Measurements from ENCODE around the gene DUS2. TPM values are rescaled to one million over a fixed set of nuclear protein-coding genes. Genes with fewer than 3 reads are reported as not detected.
"Not testable (repeated sequence)": the region's sequence is repeated elsewhere in the genome, so short reads cannot be mapped to it uniquely, and the experiment has no call there.

Gene DUS2
- total RNA-seq, 1 donor from 2014 or later, result 27.8 TPM

DNA sequence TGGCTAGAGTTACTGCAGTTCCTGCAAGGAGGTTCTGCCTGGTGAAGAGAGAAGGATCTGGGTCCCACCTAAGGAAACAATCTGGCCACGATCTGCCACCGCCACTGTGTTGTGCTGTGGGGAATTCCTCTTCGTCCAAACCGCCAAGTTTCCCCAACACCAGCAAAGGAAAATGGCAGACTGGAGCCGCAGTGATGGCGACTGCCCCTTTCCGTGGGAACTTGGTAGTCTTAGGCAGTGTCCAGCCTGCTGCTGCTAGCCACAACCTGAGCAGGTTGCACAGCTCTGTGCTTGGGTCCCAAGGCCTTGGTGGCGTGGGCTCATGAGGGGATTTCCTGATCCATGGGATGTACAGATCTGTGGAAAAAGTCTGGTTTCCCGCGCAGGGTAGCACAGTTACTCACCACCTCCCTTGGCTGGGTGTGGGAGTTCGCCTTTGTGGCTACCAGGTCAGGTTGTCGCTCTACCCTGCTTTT, 90.7 kb downstream of the DUS2 start:
- intact Hi-C loops (cut with micrococcal nuclease), result no loop called here

GRCh38 chr16:68114939-68115338, 91.9 kb downstream of the DUS2 start:
- intact Hi-C loops (cut with micrococcal nuclease), result not testable (repeated sequence)

DNA sequence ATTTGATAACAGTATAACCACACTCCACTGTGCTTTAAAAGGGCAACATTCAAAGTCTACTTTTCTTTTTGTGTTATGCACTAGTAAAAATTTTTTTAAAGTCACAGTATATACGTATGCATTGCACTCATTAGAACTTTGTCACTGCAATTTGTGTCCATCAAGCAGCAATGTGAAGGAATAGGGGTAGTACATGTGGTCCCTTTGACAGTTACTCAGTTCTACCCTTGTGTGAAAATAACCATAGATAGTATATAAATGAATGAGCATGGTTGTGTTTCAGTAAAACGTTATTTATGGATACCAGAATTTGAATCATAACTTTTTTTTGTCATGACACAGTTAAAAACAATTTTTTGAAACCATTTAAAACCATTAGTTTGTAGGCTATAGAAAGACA, 92.8 kb downstream of the DUS2 start:
- intact Hi-C loops (cut with micrococcal nuclease), result loop anchor here (1.0 to 2.0 kb wide), 3 partner anchors 22 to 45 kb away; no protein-coding TSS in a partner anchor

GRCh38 chr16:68116256-68116867, 93.3 kb downstream of the DUS2 start:
- intact Hi-C loops (cut with micrococcal nuclease), result loop anchor here (1.0 to 2.0 kb wide), 3 partner anchors 22 to 46 kb away; no protein-coding TSS in a partner anchor

- intact Hi-C loops (cut with micrococcal nuclease), result loop anchor here (2.0 kb wide), 2 partner anchors 31 to 47 kb away; no protein-coding TSS in a partner anchor
Measured at GRCh38 chr16:68117884-68118283, 94.8 kb downstream of the DUS2 start.

- intact Hi-C loops (cut with micrococcal nuclease), result not testable (repeated sequence)
Measured at GRCh38 chr16:68118954-68119353, 95.9 kb downstream of the DUS2 start.

GRCh38 chr16:68120496-68120895, 97.4 kb downstream of the DUS2 start:
- intact Hi-C loops (cut with micrococcal nuclease), result not testable (repeated sequence)

DNA sequence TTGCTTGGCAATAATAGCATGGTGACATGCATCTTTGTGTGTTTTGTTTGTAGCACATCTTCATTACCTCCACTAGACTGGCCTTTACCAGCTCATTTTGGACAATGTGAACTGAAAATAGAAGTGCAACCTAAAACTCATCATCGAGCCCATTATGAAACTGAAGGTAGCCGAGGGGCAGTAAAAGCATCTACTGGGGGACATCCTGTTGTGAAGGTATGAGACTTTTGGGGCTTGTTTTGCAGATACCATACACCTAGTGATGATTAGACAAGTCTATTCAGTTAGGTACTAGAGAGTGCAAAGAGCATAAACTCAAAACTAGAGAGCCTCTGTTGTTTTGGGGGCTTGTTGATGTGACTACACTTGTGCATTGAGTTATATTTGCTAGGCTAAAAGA, 103.3 kb downstream of the DUS2 start:
- intact Hi-C loops (cut with micrococcal nuclease), result no loop called here

DNA sequence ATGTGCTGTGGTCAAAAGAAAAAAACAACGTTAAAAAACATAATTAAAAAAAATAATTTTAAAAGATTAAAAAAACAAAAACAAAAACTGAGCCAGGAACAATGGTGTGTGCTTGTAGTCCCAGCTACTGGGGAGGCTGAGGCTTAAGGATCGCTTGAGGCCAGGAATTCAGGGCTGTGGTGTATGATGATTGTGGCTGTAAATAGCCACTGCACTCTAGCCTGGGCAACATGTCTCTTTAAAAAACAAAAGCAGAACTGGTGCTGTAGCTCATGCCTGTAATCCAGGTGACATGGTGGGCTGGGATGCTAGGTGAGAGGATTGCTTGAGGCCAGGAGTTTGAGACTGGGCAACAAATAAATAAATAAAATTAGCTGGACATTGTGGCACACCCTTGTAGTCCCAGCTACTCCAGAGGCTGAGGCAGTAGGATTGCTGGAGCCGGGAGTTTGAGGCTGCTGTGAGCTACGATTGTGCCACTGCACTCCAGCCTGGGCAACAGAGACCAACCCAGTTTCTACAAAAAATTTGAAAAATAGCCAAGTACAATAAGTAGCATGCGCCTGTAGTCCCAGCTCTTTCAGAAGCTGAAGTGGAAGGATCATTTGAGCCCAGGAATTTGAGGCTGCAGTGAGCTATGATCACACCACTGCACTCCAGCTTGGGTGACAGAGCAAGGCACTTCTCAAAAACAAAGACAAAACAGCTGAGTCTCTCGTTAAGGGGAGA, 105.7 kb downstream of the DUS2 start:
- intact Hi-C loops (cut with micrococcal nuclease), result no loop called here

Other genes starting within 250 kb of the DUS2 start
- gene RANBP10, start 216.7 kb upstream of the DUS2 start, total RNA-seq, result 34.4 and 36.4 TPM in 2 replicates
- gene TSNAXIP1, start 216.4 kb upstream of the DUS2 start, total RNA-seq, result 0.32 and 0.61 TPM in 2 replicates
- 39.5 and 42.0 TPM in 2 replicates for gene THAP11, start 181.0 kb upstream of the DUS2 start, total RNA-seq
- gene NUTF2, start 176.4 kb upstream of the DUS2 start, total RNA-seq, result 126 and 132 TPM in 2 replicates
- gene CENPT, start 175.6 kb upstream of the DUS2 start, total RNA-seq, result 56.0 and 60.9 TPM in 2 replicates
- 120 and 137 TPM in 2 replicates for gene EDC4, start 150.2 kb upstream of the DUS2 start, total RNA-seq
- 0.59 TPM in 1 of 2 replicates, not detected in the other for gene NRN1L, start 138.4 kb upstream of the DUS2 start, total RNA-seq
- gene PSKH1, start 130.0 kb upstream of the DUS2 start, total RNA-seq, result 24.0 and 24.1 TPM in 2 replicates
- gene CTRL, start 91.4 kb upstream of the DUS2 start, total RNA-seq, result 9.5 and 10.9 TPM in 2 replicates
- 357 and 364 TPM in 2 replicates for gene PSMB10, start 86.4 kb upstream of the DUS2 start, total RNA-seq
- 16.0 and 24.7 TPM in 2 replicates for gene LCAT, start 79.2 kb upstream of the DUS2 start, total RNA-seq
- 48.1 and 48.6 TPM in 2 replicates for gene SLC12A4, start 54.6 kb upstream of the DUS2 start, total RNA-seq
- 0.12 and 0.22 TPM in 2 replicates for gene DPEP3, start 42.8 kb upstream of the DUS2 start, total RNA-seq
- 14.4 and 16.1 TPM in 2 replicates for gene DPEP2, start 23.8 kb upstream of the DUS2 start, total RNA-seq
- gene DPEP2NB, start 7.4 kb upstream of the DUS2 start, total RNA-seq, result not detected in 2 replicates
- 17.9 and 18.0 TPM in 2 replicates for gene DDX28, start 52 bp upstream of the DUS2 start, total RNA-seq
- 149 and 150 TPM in 2 replicates for gene NFATC3, start 62.1 kb downstream of the DUS2 start, total RNA-seq
- gene ESRP2, start 212.8 kb downstream of the DUS2 start, total RNA-seq, result not detected in 2 replicates
- 11.1 and 11.8 TPM in 2 replicates for gene PLA2G15, start 222.1 kb downstream of the DUS2 start, total RNA-seq
- gene SLC7A6, start 241.2 kb downstream of the DUS2 start, total RNA-seq, result 125 and 128 TPM in 2 replicates